GM23338 (cell line): ENCODE data around the gene MGRN1. TPM values are rescaled to one million over a fixed set of nuclear protein-coding genes. Genes with fewer than 3 reads are reported as not detected.

ENCODE experiments used
- ATAC-seq: fragments of 200-7000 bp; cut with Tn5 transposase; 3 replicates; pipeline ENCODE4 v1.9.1; 2020
- DNase-seq: peaks from one replicate; pipeline ENCODE4 v3.0.0-alpha.2; 2015; ENCODE audit warnings: low spot score
- H2AFZ ChIP-seq: fragments of 200-600 bp; sonication (generic); 2 replicates; pipeline ENCODE4 v1.8.0; 2016; ENCODE audit warnings: antibody characterized with exemption, mild to moderate bottlenecking, moderate library complexity
- H3F3A ChIP-seq: fragments of 200-600 bp; sonication (generic); replicated peaks from 2 replicates; pipeline ENCODE4 v1.8.0; 2017; ENCODE audit warnings: antibody characterized with exemption, mixed run types, low read depth
- H3K27ac ChIP-seq: fragments of 200-600 bp; sonication (generic); 2 replicates; pipeline ENCODE4 v1.6.1; 2016; ENCODE audit warnings: low read depth
- H3K27me3 ChIP-seq: fragments of 200-600 bp; sonication (generic); 2 replicates; pipeline ENCODE4 v1.8.0; 2016; ENCODE audit warnings: mild to moderate bottlenecking, mixed run types, moderate library complexity; ENCODE audit not compliant: insufficient read depth
- H3K36me3 ChIP-seq: fragments of 200-600 bp; sonication (generic); 2 replicates; pipeline ENCODE4 v1.8.0; 2016; ENCODE audit warnings: mild to moderate bottlenecking; ENCODE audit not compliant: insufficient read depth
- H3K4me1 ChIP-seq: fragments of 200-600 bp; sonication (generic); 2 replicates; pipeline ENCODE4 v1.8.0; 2016; ENCODE audit warnings: mild to moderate bottlenecking, moderate library complexity; ENCODE audit not compliant: insufficient read depth
- H3K4me2 ChIP-seq: fragments of 200-600 bp; sonication (generic); 2 replicates; pipeline ENCODE4 v1.7.1; 2017; ENCODE audit warnings: mixed run types
- H3K4me3 ChIP-seq: fragments of 200-600 bp; sonication (generic); 2 replicates; pipeline ENCODE4 v1.6.1; 2016; ENCODE audit warnings: mixed run types
- H3K79me2 ChIP-seq: fragments of 200-600 bp; sonication (generic); replicated peaks from 2 replicates; pipeline ENCODE4 v1.8.0; 2017; ENCODE audit warnings: mild to moderate bottlenecking; ENCODE audit not compliant: insufficient read depth
- H3K9me2 ChIP-seq: fragments of 200-600 bp; sonication (generic); 2 replicates; pipeline ENCODE4 v1.8.0; 2017; ENCODE audit not compliant: insufficient read depth
- H4K20me1 ChIP-seq: fragments of 200-600 bp; sonication (generic); replicated peaks from 2 replicates; pipeline ENCODE4 v1.8.0; 2017; ENCODE audit warnings: mild to moderate bottlenecking; ENCODE audit not compliant: insufficient read depth
- H3K27ac Mint-ChIP-seq: 2 replicates; pipeline ENCODE4 v1.8.0; 2020; ENCODE audit warnings: inconsistent platforms, mild to moderate bottlenecking, moderate library complexity, mixed read lengths
- H3K27me3 Mint-ChIP-seq: 3 replicates; pipeline ENCODE4 v1.8.0; 2022; ENCODE audit warnings: low read depth, mild to moderate bottlenecking, moderate library complexity, mixed read lengths, inconsistent platforms; ENCODE audit not compliant: insufficient read depth, poor library complexity
- H3K36me3 Mint-ChIP-seq: 3 replicates; pipeline ENCODE4 v1.8.0; 2021; ENCODE audit warnings: low read depth, mild to moderate bottlenecking, inconsistent platforms, moderate library complexity, mixed read lengths
- H3K4me1 Mint-ChIP-seq: 3 replicates; pipeline ENCODE4 v1.8.0; 2020; ENCODE audit warnings: mild to moderate bottlenecking, inconsistent platforms, mixed read lengths
- H3K4me3 Mint-ChIP-seq: 3 replicates; pipeline ENCODE4 v1.8.0; 2021; ENCODE audit warnings: moderate library complexity, mild to moderate bottlenecking, inconsistent platforms, mixed read lengths
- H3K9me3 Mint-ChIP-seq: 3 replicates; pipeline ENCODE4 v1.8.0; 2020; ENCODE audit warnings: moderate library complexity, mild to moderate bottlenecking, inconsistent platforms, mixed read lengths
- CREB1 ChIP-seq: fragments of 250-450 bp; sonication (Bioruptor Pico); IDR thresholded peaks from 2 replicates; pipeline ENCODE4 v1.5.0; 2020; ENCODE audit warnings: low read depth, mild to moderate bottlenecking, moderate library complexity
- CTCF ChIP-seq, 2 experiments: fragments of 200-600 bp in 1 of 2; sonication (generic) in 1 of 2; conservative IDR thresholded peaks; 2 replicates each; pipeline versions ENCODE4 v1.5.1 to v1.6.1; 2016 to 2017; ENCODE audit warnings: antibody characterized with exemption in 2 of 2, low read depth in 2 of 2, mild to moderate bottlenecking in 2 of 2, moderate library complexity in 1 of 2
- ETS1 ChIP-seq: IDR thresholded peaks from 2 replicates; pipeline ENCODE4 v1.6.1; 2016; ENCODE audit warnings: antibody characterized with exemption
- EZH2 ChIP-seq: fragments of 200-600 bp; sonication (generic); IDR thresholded peaks from one replicate; pipeline ENCODE4 v1.8.0; 2017; ENCODE audit warnings: antibody characterized with exemption, mild to moderate bottlenecking, low read depth; ENCODE audit not compliant: unreplicated experiment
- JUNB ChIP-seq: IDR thresholded peaks from one replicate; pipeline ENCODE4 v1.6.1; 2016; ENCODE audit warnings: antibody characterized with exemption; ENCODE audit not compliant: unreplicated experiment
- NANOG ChIP-seq: IDR thresholded peaks from 2 replicates; pipeline ENCODE4 v1.6.1; 2016; ENCODE audit warnings: antibody characterized with exemption, borderline replicate concordance
- POLR2AphosphoS5 ChIP-seq: IDR thresholded peaks from 2 replicates; pipeline ENCODE4 v1.6.1; 2016; ENCODE audit warnings: antibody characterized with exemption, low read depth
- STAT1 ChIP-seq: IDR thresholded peaks from one replicate; pipeline ENCODE4 v1.6.1; 2016; ENCODE audit warnings: antibody characterized with exemption; ENCODE audit not compliant: unreplicated experiment
- ZNF114 ChIP-seq: fragments of 250-450 bp; sonication (Bioruptor Pico); IDR thresholded peaks from 2 replicates; pipeline ENCODE4 v1.5.0; 2020; ENCODE audit warnings: mild to moderate bottlenecking, moderate library complexity
- ZNF331 ChIP-seq: fragments of 250-450 bp; sonication (Bioruptor Pico); IDR thresholded peaks from 2 replicates; pipeline ENCODE4 v1.5.0; 2020; ENCODE audit warnings: low read depth, mild to moderate bottlenecking, moderate library complexity
- ZNF462 ChIP-seq: fragments of 250-450 bp; sonication (Bioruptor Pico); IDR thresholded peaks from 2 replicates; pipeline ENCODE4 v1.5.0; 2020; ENCODE audit warnings: mild to moderate bottlenecking, moderate library complexity
- polyA plus RNA-seq: library from polyadenylated mRNA; unstranded; fragments of >200 nt; fragmentation: Nextera tagmentation; extraction: Ambion mirVana; gene quantifications from 2 replicates; pipeline ENCODE4 v1.2.1, GENCODE V29; 2016
- total RNA-seq: library from RNA; depleted of rRNA; stranded (reverse); fragments of >200 nt; shearing (Covaris generic); gene quantifications from 2 replicates; pipeline ENCODE4 v1.2.3, GENCODE V29; 2014

MGRN1 gene
- total and polyA plus RNA-seq, 2 experiments from 2014 or later, result 13.1 to 71.8 TPM

- no peak for DNase-seq
- Mint-ChIP-seq H3K36me3 (peaks cover 12% of the 10 kb centered on the region), H3K27ac (no peak overlapping the region), H3K27me3 (peaks cover 2% of the 10 kb centered on the region), H3K9me3 (peaks cover 17% of the 10 kb centered on the region), H3K4me1 (peaks cover 4% of the 10 kb centered on the region; the same call in 2 of the 3 replicates), H3K4me3 (no peak overlapping the region; the same call in 2 of the 3 replicates)
- no peak for ATAC-seq
- Histone ChIP-seq H4K20me1 (no peaks in the 10 kb centered on the region), H3K27ac (no peak overlapping the region), H2AFZ (no peak overlapping the region), H3K27me3 (no peaks in the 10 kb centered on the region), H3K79me2 (no peaks in the 10 kb centered on the region), H3K4me1 (no peaks in the 10 kb centered on the region), H3K4me2 (no peak overlapping the region), H3F3A (no peaks in the 10 kb centered on the region; the same call in 1 of the 2 replicates), H3K9me2 (no peaks in the 10 kb centered on the region), H3K36me3 (no peaks in the 10 kb centered on the region), H3K4me3 (no peak overlapping the region)
- TF ChIP-seq POLR2AphosphoS5, result no peak
- no peak for TF ChIP-seq CTCF (conservative IDR thresholded peaks at IDR 0.05; ENCODE audit: low read depth in 2 of 2)
- no peak for TF ChIP-seq CREB1 (CRISPR knock-in tag)
Observed at GRCh38 chr16:4586291-4586690, 38.3 kb upstream of the MGRN1 start.

GRCh38 chr16:4588386-4588785, 36.2 kb upstream of the MGRN1 start:
- Mint-ChIP-seq H3K27me3 (no peaks in the 10 kb centered on the region), H3K4me3 (no peak overlapping the region), H3K27ac (no peak overlapping the region), H3K4me1 (peaks cover 15% of the 10 kb centered on the region), H3K36me3 (peaks cover 12% of the 10 kb centered on the region), H3K9me3 (peaks cover 17% of the 10 kb centered on the region)
- no peak overlapping the region for H3K4me2 ChIP-seq
- no peaks in the 10 kb centered on the region; the same call in 1 of the 2 replicates for H3F3A ChIP-seq
- H3K36me3 ChIP-seq, result no peaks in the 10 kb centered on the region
- no peaks in the 10 kb centered on the region for H3K27me3 ChIP-seq
- H3K27ac ChIP-seq, result no peak overlapping the region
- DNase-seq (no peak), ATAC-seq (no peak)
- H2AFZ ChIP-seq, result no peak overlapping the region
- no peaks in the 10 kb centered on the region for H3K9me2 ChIP-seq
- no peak for TF ChIP-seq ZNF114 (CRISPR knock-in tag)
- no peak for TF ChIP-seq STAT1
- TF ChIP-seq NANOG, result no peak
- TF ChIP-seq EZH2, result no peak
- TF ChIP-seq ZNF331 (CRISPR knock-in tag), result no peak
- TF ChIP-seq POLR2AphosphoS5, result no peak
- no peak for TF ChIP-seq ZNF462 (CRISPR knock-in tag)
- no peak for TF ChIP-seq CREB1 (CRISPR knock-in tag)
- TF ChIP-seq JUNB, result no peak
- TF ChIP-seq ETS1, result no peak
- no peak for TF ChIP-seq CTCF (conservative IDR thresholded peaks at IDR 0.05; ENCODE audit: low read depth in 2 of 2)
- no peaks in the 10 kb centered on the region for H3K79me2 ChIP-seq
- H4K20me1 ChIP-seq, result no peaks in the 10 kb centered on the region
- peaks cover 6% of the 10 kb centered on the region for H3K4me1 ChIP-seq
- no peak overlapping the region for H3K4me3 ChIP-seq
